Epithelial cell of proximal tubule (primary cell): ENCODE results near the gene TMOD3. TPM values are rescaled to one million over a fixed set of nuclear protein-coding genes. Genes with fewer than 3 reads are reported as not detected.

Experiments
- DNase-seq: peaks from one replicate; pipeline ENCODE4 v3.0.0-alpha.2; 2011; ENCODE audit warnings: low read depth
- H3K4me3 ChIP-seq: 2 replicates; pipeline ENCODE4 v1.5.1; 2011; ENCODE audit warnings: low read depth, mild to moderate bottlenecking, low read length
- CTCF ChIP-seq: conservative IDR thresholded peaks from 2 replicates; pipeline ENCODE4 v1.5.1; 2012; ENCODE audit warnings: low read depth, mild to moderate bottlenecking, low read length
- total RNA-seq: library from RNA; depleted of rRNA; stranded (reverse); fragments of >200 nt; gene quantifications from 2 replicates; pipeline ENCODE4 v1.2.3, GENCODE V29; 2015

Gene TMOD3
- total RNA-seq, 1 donor from 2014 or later, result 36.0 TPM

GRCh38 chr15:51828621-51829375 lies 655 bp upstream of the TMOD3 start:
- H3K4me3 ChIP-seq, result peak overlapping the region; percentile 97
- DNase-seq, result no peak
- TF ChIP-seq CTCF, result no peak

- DNase-seq, result no peak
- H3K4me3 ChIP-seq, result peak overlapping the region; percentile 97
- no peak for TF ChIP-seq CTCF
Measured at GRCh38 chr15:51830276-51830806, 888 bp downstream of the TMOD3 start.

GRCh38 chr15:51833772-51834171 lies 4.3 kb downstream of the TMOD3 start:
- no peak overlapping the region for H3K4me3 ChIP-seq
- TF ChIP-seq CTCF, result no peak
- DNase-seq, result no peak

GRCh38 chr15:51837792-51838251 lies 8.4 kb downstream of the TMOD3 start:
- peak overlapping the region; percentile 32 for H3K4me3 ChIP-seq
- no peak for TF ChIP-seq CTCF
- DNase-seq, result no peak

GRCh38 chr15:51838270-51838669 lies 8.8 kb downstream of the TMOD3 start:
- no peak for DNase-seq
- TF ChIP-seq CTCF, result no peak
- H3K4me3 ChIP-seq, result peak overlapping the region; percentile 32

- no peak for TF ChIP-seq CTCF
- no peak for DNase-seq
- H3K4me3 ChIP-seq, result no peak overlapping the region
Measured at GRCh38 chr15:51840692-51841091, 11.2 kb downstream of the TMOD3 start.
